HG03442 (cell line): ENCODE data around the gene ACSS3.

ENCODE experiments used
- ATAC-seq: cut with Tn5 transposase; IDR thresholded peaks from one replicate; pipeline ENCODE4 v1.9.1; 2021; ENCODE audit warnings: mild to moderate bottlenecking, moderate library complexity; ENCODE audit not compliant: unreplicated experiment

The ACSS3 gene

GRCh38 chr12:81221681-81222080 lies 143.8 kb downstream of the ACSS3 start:
- no peak for ATAC-seq

GRCh38 chr12:81222846-81223592 lies 145.1 kb downstream of the ACSS3 start:
- ATAC-seq, result no peak

- no peak for ATAC-seq
These were observed 146.7 kb downstream of the ACSS3 start for GRCh38 chr12:81224626-81225025.

GRCh38 chr12:81229759-81230158 lies 151.9 kb downstream of the ACSS3 start:
- ATAC-seq, result no peak

- no peak for ATAC-seq
These were observed 153.9 kb downstream of the ACSS3 start for GRCh38 chr12:81231574-81232368.

GRCh38 chr12:81245458-81245857 lies 167.6 kb downstream of the ACSS3 start:
- ATAC-seq, result no peak

GRCh38 chr12:81245907-81246570 lies 168.2 kb downstream of the ACSS3 start:
- ATAC-seq, result no peak

GRCh38 chr12:81249976-81250375 lies 172.1 kb downstream of the ACSS3 start:
- ATAC-seq, result no peak

GRCh38 chr12:81252228-81252627 lies 174.3 kb downstream of the ACSS3 start:
- no peak for ATAC-seq

- ATAC-seq, result no peak
These were observed 175.5 kb downstream of the ACSS3 start for GRCh38 chr12:81253360-81253759.

- no peak for ATAC-seq
These were observed 177.6 kb downstream of the ACSS3 start for GRCh38 chr12:81255456-81255855.

- ATAC-seq, result no peak
These were observed 178.1 kb downstream of the ACSS3 start for GRCh38 chr12:81255947-81256346.

GRCh38 chr12:81257947-81258551 lies 180.2 kb downstream of the ACSS3 start:
- ATAC-seq, result peak; percentile 44

- no peak for ATAC-seq
These were observed 181.5 kb downstream of the ACSS3 start for GRCh38 chr12:81259360-81259759.

GRCh38 chr12:81261508-81262207 lies 183.8 kb downstream of the ACSS3 start:
- no peak for ATAC-seq

- no peak for ATAC-seq
These were observed 185.2 kb downstream of the ACSS3 start for GRCh38 chr12:81263072-81263471.

- ATAC-seq, result no peak
These were observed 192.5 kb downstream of the ACSS3 start for GRCh38 chr12:81270385-81270784.

GRCh38 chr12:81274637-81275529 lies 197.0 kb downstream of the ACSS3 start:
- no peak for ATAC-seq

GRCh38 chr12:81284137-81284536 lies 206.3 kb downstream of the ACSS3 start:
- no peak for ATAC-seq

GRCh38 chr12:81288651-81289050 lies 210.8 kb downstream of the ACSS3 start:
- ATAC-seq, result no peak
